Activated CD8-positive, alpha-beta memory T cell treated with anti-CD3 and anti-CD28 coated beads, Interleukin-2, amount 50 U/mL, for 24 hours (primary cell): Measurements from ENCODE around the gene NT5C2.
"Not testable (repeated sequence)": the region's sequence is repeated elsewhere in the genome, so short reads cannot be mapped to it uniquely, and the experiment has no call there.

Experiments used
- DNase-seq: peaks from one replicate; pipeline ENCODE4 v3.0.0-alpha.2; 2020; ENCODE audit errors: extremely low read depth

The NT5C2 gene

DNA sequence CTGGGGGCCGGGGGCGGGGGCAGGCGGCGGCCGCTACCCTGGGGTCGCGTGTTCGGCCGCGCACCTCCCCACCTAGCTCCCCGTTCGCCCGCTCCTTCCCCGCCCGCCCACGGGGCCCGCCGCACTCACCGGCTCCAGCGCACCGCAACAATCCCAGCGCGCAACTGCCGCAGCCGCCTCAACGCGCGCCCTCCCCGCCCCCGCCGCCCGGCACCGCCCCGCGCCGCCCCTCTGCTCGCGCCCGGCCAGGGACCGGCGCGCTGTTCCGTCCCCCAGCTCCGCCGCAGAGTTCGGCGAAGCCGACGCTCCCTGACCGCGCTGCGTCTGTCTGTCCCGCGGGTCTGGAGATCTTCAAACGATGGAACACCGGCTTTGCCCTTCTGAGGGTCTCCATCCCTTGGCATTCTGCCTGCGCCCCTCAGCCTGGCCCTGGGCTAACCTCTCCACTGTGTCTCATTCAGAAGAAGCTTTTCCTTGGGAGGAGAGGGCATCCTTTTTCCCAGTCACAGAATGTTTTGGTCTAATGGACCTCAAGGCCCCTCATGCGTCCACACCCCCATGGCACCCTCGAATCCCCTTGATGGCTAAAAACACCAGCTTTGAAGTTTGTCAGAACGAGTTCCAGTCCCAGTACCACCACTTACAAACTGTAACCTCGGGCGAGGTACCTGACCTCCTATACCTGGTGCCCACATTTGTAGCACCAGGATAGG is at the start of gene NT5C2:
Gene NT5C2, minus strand, starts transcription at position 166 of the 713 bp plus-strand sequence. CDS start 18,314 bp downstream, outside the sequence.
- DNase-seq = no peak

- no peak for DNase-seq
These were observed 48.4 kb upstream of the NT5C2 start for GRCh38 chr10:103241262-103242011.

- DNase-seq = no peak
These were observed 45.6 kb upstream of the NT5C2 start for GRCh38 chr10:103238506-103239252.

DNA sequence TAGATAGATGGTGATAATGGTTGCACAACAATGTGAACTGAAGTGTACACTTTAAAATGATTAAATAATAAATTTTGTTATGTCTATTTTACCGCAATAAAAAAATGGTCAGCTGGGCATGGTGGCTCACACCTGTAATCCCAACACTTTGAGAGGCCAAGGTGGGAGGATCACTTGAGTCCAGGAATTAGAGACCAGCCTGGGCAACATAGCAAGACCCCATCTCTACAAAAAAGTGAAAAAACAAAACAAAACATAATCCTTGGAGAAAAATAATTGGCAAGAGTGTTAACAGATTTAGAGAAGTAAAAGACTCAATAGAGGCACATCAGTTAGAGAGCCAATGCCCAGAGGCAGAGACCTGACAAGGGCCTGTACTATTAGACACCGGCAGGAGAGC is 42.7 kb upstream of the NT5C2 start:
- no peak for DNase-seq

DNA sequence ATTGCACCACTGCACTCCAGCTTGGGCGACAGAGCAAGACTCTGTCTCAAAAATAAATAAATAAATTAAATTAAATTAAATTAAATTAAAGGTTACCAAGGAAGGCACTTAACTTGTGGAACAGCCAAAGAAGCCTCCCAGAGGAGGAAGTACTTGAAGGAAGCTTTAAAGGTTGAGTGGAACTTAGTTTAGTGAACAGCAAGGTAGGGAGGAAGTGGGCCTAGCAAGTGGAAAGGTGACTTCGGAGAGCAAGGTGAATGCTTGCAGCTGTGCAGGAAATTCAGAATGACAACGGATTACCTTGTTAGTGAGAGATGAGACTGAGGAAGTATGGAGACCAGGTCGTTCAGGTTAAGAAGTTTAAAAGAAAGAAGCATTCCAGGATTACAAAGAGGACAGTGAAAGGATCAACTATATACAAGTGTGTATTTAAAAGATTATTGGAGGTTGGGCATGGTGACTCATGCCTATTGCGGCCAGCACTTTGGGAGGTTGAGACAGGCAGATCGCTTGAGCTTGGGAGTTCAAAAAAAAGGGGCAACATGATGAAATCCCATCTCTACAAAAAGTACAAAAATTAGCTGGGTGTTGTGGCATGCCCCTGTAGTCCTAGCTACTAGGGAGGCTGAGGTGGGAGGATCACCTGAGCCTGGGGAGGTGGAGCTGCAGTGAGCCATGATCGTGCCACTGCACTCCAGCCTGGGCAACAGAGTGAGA is 39.9 kb upstream of the NT5C2 start:
- no peak for DNase-seq

DNA sequence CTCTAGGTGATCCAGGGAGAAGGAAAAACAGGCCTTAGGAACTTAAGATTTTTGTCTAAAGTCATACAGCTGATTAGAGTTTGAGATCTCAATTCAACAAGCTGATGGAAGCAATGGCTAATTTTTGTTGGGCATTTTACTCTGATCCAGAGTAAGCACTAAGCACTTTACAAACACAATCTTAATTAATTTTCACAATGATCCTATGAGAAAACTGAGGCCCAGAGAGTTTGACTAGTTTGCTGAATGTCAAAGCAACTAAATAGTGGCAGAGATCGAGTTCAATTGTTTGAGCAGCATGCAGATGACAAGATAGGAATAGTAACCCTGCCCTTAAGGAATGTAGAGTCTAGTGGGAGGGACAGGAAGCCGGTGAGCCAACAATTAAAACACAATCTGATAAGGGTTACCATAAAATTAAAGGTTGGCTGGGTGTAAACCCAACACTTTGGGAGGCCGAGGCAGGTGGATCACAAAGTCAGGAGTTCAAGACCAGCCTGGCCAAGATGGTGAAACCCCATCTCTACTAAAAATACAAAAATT is 39.1 kb upstream of the NT5C2 start:
- DNase-seq = no peak

GRCh38 chr10:103231047-103231551 is 38.0 kb upstream of the NT5C2 start:
- no peak for DNase-seq

DNA sequence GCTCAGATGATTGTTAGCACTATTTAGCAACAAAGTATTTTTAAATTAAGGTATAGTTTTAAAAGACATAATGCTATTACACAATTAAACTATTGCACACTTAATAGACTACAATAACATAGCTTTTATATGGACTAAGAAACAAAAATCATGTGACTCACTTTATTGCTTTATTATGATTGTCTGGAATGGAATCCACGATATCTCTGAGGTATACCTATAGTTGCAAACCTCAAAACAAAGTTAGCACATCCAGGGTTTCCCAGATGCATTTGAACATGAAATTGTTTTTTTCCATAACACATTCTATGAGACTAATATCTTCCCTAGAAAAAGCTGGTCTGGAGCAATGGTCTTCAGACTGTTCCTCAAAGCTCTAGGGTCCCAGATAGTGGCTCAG is 34.3 kb upstream of the NT5C2 start:
- DNase-seq = no peak

GRCh38 chr10:103225939-103226338 is 32.9 kb upstream of the NT5C2 start:
- no peak for DNase-seq

DNA sequence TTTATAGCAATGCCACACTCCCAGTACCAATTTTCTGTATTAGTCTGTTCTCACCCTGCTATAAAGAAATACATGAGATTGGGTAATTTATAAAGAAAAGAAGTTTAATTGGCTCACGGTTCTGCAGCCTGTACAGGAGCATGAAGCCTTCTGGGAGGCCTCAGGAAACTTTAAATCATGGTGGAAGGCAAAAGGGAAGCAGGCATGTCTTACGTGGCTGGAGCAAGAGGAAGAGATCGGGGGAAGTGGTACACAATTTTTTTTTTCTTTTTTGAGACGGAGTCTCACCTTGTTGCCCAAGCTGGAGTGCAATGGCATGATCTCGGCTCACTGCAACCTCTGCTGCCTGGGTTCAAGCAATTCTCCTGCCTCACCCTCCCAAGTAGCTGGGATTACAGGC is 31.6 kb upstream of the NT5C2 start:
- DNase-seq = not testable (repeated sequence)

- no peak for DNase-seq
These were observed 31.1 kb upstream of the NT5C2 start for GRCh38 chr10:103224133-103224532.

DNA sequence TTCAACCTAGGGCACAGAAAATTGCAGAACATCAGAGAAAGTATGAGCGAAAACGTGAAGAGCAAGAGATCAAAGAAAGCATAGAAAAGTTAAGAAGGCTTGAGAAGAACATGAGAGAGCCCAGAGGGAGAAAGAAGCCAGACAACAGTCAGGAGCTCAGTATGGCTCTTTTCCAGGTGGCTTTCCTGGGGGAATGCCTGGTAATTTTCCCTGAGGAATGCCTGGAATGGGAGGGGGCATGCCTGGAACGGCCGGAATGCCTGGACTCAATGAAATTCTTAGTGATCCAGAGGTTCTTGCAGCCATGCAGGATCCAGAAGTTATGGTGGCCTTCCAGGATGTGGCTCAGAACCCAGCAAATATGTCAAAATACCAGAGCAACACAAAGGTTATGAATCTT is 23.3 kb upstream of the NT5C2 start:
- DNase-seq = not testable (repeated sequence)

- DNase-seq = no peak
These were observed 22.5 kb upstream of the NT5C2 start for GRCh38 chr10:103215601-103216000.

GRCh38 chr10:103210262-103210661 is 17.2 kb upstream of the NT5C2 start:
- not testable (repeated sequence) for DNase-seq

DNA sequence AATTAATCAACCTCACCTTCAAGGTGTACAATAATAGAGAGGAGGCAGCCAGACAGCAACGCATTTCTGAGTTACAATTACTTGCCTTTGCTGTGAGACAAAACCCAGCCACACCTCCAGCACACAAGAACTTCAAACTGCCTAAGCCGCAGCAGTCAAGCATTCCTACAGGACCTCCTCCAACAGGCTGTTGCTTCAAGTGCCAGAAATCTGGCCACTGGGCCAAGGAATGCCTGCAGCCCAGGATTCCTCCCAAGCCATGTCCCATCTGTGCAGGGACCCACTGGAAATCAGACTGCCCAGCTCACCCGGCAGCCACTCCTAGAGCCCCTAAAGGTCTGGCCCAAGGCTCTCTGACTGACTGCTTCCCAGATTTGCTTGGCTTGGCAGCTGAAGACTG is 14.6 kb upstream of the NT5C2 start:
- not testable (repeated sequence) for DNase-seq

GRCh38 chr10:103207141-103207540 is 14.1 kb upstream of the NT5C2 start:
- no peak for DNase-seq

DNA sequence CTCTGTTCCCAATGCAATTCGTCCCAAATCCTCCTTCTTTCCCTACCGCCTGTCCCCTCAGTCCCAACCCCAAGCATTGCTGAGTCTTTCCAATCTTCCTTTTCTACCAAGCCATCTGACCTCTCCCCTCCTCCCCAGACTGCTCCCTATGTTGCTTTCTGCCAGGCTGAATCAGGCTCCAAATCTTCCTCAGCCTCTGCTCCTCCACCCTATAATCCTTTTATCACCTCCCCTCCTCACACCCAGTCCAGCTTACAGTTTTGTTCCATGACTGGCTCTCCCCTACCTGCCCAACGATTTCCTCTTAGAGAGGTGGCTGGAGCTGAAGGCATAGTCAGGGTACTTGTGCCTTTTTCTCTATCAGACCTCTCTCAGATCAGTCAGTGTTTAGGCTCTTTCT is 13.6 kb upstream of the NT5C2 start:
- DNase-seq = not testable (repeated sequence)

GRCh38 chr10:103205401-103205800 is 12.3 kb upstream of the NT5C2 start:
- not testable (repeated sequence) for DNase-seq

GRCh38 chr10:103204353-103205255 is 11.5 kb upstream of the NT5C2 start:
- DNase-seq = no peak

DNA sequence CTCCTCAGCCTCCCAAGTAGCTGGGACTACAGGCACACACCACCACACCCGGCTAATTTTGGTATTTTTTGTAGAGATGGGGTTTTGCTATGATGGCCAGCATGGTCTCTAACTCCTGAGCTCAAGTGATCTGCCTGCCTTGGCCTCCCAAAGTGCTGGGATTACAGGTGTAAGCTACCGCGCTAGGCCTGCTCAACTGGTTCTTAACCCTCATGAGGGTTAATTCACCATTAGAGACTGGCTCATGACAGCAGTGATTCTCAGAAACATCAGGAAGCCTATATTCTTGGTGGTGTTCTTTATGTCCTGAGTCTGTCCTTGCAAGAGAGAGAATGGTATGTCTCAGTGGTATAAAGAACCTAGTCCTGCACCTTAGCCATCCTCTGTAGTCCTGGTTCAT is 10.4 kb upstream of the NT5C2 start:
- DNase-seq = no peak
